ENCODE results near the gene PARVA.

Gene PARVA

GRCh38 chr11:12430351-12430750 lies 53.0 kb downstream of the PARVA start:
- H3K4me3 ChIP-seq (ENCODE audit: low read depth, low read length), result no peak overlapping the region
- in situ Hi-C loops (cut with HindIII; ENCODE audit: low sequenced_read_pairs), result no loop called here

DNA sequence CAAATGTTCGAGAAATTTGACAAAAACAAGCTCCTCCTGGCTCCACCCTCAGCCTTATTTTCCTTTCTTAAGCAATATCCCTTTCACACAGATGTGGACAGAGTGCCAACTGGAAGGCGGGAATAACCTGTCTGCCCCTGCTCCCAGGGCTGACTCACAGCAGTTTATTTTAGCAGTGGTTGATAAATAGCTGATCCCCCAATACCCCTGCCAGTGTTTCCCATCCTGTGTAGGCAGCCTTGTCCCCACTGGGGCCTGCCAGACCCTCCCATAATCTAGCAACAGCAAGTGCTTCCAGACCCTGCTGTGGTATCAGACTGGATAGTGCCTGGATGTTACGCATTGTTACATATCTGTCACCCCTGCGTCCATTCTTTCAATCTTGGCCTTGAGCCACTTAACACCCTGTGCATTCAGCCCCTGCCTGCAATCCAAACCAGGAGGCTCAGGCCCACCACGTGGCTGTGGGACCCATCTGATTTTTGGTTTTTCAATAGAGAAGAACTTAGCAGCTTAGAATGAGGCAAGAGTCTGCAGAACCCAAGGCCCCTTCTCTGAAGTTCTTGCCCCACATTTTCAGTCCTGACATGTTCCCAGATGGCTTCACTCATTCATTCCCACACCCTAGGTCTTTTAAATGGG lies 53.7 kb downstream of the PARVA start:
- in situ Hi-C loops (cut with HindIII; ENCODE audit: low sequenced_read_pairs), result no loop called here
- peak; percentile 88 for DNase-seq (ENCODE audit: low read depth, low spot score)
- no peak overlapping the region for H3K4me3 ChIP-seq (ENCODE audit: low read depth, low read length)
- TF ChIP-seq, protein P1, sequence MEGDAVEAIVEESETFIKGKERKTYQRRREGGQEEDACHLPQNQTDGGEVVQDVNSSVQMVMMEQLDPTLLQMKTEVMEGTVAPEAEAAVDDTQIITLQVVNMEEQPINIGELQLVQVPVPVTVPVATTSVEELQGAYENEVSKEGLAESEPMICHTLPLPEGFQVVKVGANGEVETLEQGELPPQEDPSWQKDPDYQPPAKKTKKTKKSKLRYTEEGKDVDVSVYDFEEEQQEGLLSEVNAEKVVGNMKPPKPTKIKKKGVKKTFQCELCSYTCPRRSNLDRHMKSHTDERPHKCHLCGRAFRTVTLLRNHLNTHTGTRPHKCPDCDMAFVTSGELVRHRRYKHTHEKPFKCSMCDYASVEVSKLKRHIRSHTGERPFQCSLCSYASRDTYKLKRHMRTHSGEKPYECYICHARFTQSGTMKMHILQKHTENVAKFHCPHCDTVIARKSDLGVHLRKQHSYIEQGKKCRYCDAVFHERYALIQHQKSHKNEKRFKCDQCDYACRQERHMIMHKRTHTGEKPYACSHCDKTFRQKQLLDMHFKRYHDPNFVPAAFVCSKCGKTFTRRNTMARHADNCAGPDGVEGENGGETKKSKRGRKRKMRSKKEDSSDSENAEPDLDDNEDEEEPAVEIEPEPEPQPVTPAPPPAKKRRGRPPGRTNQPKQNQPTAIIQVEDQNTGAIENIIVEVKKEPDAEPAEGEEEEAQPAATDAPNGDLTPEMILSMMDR (IDR thresholded peaks at IDR 0.05; ENCODE audit: low read depth, low read length), result no peak

More at GRCh38 chr11:12430351-12430750, 53.0 kb downstream of the PARVA start:
- TF ChIP-seq, protein P1 (IDR thresholded peaks at IDR 0.05; ENCODE audit: low read depth, low read length), result no peak
- DNase-seq (ENCODE audit: low read depth, low spot score), result peak; percentile 49

DNA sequence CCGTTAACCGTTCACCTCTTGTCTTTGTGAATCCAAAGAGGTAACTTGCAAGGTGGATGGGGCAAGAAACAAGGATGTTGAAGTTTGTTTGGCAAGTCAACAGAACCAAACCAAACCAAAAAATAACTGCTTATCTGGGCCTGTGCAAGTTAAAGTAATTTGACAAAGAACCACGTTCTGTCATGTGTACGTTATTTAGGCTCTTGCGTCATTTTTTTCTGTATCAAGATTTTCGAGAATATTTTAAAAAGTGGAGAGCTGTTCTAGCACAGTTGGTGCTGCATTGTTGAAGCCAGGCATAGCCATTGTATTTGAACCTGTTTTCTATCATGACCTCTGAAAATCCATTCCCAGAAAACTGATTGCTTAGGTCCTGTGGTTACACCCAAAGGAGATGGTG lies 55.1 kb downstream of the PARVA start:
- TF ChIP-seq, protein P1 (IDR thresholded peaks at IDR 0.05; ENCODE audit: low read depth, low read length), result no peak
- in situ Hi-C loops (cut with HindIII; ENCODE audit: low sequenced_read_pairs), result no loop called here
- H3K4me3 ChIP-seq (ENCODE audit: low read depth, low read length), result no peak overlapping the region
- DNase-seq (ENCODE audit: low read depth, low spot score), result no peak

DNA sequence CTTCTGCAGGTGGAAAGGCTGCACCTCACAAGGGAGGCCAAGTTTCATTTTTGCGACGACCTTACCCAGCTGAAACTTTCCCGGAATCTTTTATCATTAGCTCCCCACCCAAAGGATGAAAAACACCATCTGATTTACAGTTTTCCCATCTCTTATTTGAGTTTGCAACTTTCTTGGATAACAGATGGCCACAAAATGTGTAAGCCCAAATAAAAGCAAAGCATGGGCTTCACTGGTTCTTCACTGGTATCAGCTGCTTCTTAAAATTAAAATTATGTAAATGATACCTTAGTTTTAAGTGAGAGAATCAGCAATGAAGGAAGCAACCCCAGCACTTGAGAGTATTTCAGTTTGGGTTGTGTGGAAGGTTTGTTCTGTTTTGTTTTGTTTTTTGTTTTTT lies 55.8 kb downstream of the PARVA start:
- TF ChIP-seq, protein P1 (IDR thresholded peaks at IDR 0.05; ENCODE audit: low read depth, low read length), result no peak
- DNase-seq (ENCODE audit: low read depth, low spot score), result no peak
- H3K4me3 ChIP-seq (ENCODE audit: low read depth, low read length), result no peak overlapping the region
- in situ Hi-C loops (cut with HindIII; ENCODE audit: low sequenced_read_pairs), result no loop called here

- no peak overlapping the region for H3K4me3 ChIP-seq (ENCODE audit: low read depth, low read length)
- peak; percentile 94 for DNase-seq (ENCODE audit: low read depth, low spot score)
- in situ Hi-C loops (cut with HindIII; ENCODE audit: low sequenced_read_pairs), result no loop called here
- TF ChIP-seq, protein P1 (IDR thresholded peaks at IDR 0.05; ENCODE audit: low read depth, low read length), result no peak
Measured at GRCh38 chr11:12433571-12434324, 56.4 kb downstream of the PARVA start.

- in situ Hi-C loops (cut with HindIII; ENCODE audit: low sequenced_read_pairs), result no loop called here
- no peak overlapping the region for H3K4me3 ChIP-seq (ENCODE audit: low read depth, low read length)
- DNase-seq (ENCODE audit: low read depth, low spot score), result no peak
- TF ChIP-seq, protein P1 (IDR thresholded peaks at IDR 0.05; ENCODE audit: low read depth, low read length), result no peak
Measured at GRCh38 chr11:12434325-12434654, 56.9 kb downstream of the PARVA start.
